OCI-M2 (cell line): ENCODE results near the gene PAEP.
"Not testable (repeated sequence)": the region's sequence is repeated elsewhere in the genome, so short reads cannot be mapped to it uniquely, and the experiment has no call there.

Source experiments
- DNase-seq: peaks from one replicate; lab custom pipeline; 2025; ENCODE audit not compliant: unreplicated experiment; lab: John Stamatoyannopoulos, UW

Gene PAEP

DNA sequence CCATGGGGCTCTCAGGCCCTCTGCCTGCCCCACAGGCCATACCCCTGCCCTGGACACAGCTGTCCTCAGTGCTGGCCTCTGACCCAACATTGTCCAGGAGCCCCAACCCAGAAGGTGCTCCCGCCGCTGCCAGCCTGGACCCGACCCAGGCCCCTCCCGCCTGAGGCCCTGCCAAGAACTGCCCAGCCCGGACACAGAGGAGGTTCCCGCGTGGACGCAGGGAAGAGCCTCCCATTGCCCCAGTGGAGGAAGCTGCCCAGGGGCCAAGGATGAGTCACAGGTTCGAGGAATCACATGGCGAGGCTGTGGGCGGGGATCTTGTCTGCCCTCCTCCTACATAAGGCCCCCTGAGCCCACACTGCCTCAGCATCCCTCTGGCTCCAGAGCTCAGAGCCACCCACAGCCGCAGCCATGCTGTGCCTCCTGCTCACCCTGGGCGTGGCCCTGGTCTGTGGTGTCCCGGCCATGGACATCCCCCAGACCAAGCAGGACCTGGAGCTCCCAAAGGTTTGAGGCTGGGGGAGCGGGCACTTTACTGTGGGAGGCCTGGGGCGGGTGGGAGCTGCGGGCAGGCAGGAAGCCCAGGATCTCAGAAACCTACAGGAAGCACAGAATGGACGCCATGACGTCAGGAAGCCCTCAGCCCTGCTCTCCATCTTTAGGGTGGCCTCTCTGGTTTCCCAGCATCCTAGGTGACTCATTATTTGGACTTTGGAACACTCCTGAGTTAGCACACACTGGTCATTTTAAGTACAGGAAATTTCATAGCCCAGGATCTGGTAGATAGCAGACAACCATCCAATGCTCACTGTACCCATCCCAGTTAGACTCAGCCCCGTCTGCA lies at the start of gene PAEP:
TSS of gene PAEP (plus strand) at position 366 of the 844 bp plus-strand sequence.
- no peak for DNase-seq

GRCh38 chr9:135512241-135512603 lies 49.3 kb upstream of the PAEP start:
- DNase-seq: no peak

DNA sequence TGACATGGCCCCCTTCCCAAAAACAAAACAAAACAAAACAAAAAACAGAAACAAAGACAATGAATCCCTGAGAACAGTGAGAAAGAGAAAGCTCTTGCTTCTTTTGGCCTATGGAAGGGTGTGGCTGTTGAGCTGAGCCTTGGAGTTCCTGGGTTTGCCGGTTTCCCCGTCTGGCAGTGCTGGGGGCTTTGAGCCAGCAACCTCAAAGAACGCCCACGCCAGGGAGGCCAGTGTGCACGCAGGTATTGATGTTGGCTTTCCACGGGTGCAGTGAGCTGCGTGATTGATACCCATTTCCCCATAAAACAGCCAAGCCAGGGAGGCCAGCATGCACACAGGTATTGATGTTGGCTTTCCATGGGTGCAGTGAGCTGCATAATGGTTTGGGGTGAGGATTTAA lies 48.7 kb upstream of the PAEP start:
- DNase-seq: no peak

- DNase-seq: no peak
Measured at GRCh38 chr9:135513351-135513846, 48.2 kb upstream of the PAEP start.

- DNase-seq: not testable (repeated sequence)
Measured at GRCh38 chr9:135513906-135514305, 47.6 kb upstream of the PAEP start.

DNA sequence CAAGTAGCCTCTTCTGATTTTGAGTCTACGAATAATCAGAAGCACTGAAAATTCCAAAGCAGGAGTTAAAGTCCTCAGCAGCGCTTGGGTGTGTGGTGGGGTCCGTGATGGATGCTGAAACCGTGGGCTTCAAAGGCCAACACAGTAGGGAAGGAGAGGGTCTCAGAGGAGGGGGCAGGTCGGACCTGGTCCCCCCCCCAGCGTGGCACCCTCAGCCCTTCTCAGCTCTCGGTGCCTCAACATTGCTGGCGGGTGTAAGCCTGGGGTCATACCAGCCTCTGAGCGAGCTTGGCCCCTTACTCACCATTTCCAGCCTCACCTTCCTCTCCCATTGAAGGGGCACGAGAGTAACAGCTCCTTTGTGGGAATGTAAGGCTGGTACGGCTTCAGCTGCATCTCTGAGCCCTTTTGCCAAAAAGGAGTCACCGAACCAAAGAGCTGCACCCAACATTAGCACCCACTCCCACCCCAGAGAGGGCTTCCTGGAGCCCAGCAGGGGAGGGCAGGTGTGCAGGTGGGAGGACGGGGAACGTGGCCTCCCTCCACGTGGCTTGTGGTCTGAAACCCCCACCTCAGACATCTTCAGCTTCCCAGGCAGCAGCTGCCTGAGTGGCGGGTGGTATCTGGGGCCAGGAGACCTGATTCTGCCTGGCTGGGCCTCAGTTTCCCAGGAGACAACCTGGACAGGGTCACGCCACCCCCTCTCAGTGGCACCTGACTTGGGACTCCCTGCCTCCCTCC lies 47.0 kb upstream of the PAEP start:
- DNase-seq: no peak

DNA sequence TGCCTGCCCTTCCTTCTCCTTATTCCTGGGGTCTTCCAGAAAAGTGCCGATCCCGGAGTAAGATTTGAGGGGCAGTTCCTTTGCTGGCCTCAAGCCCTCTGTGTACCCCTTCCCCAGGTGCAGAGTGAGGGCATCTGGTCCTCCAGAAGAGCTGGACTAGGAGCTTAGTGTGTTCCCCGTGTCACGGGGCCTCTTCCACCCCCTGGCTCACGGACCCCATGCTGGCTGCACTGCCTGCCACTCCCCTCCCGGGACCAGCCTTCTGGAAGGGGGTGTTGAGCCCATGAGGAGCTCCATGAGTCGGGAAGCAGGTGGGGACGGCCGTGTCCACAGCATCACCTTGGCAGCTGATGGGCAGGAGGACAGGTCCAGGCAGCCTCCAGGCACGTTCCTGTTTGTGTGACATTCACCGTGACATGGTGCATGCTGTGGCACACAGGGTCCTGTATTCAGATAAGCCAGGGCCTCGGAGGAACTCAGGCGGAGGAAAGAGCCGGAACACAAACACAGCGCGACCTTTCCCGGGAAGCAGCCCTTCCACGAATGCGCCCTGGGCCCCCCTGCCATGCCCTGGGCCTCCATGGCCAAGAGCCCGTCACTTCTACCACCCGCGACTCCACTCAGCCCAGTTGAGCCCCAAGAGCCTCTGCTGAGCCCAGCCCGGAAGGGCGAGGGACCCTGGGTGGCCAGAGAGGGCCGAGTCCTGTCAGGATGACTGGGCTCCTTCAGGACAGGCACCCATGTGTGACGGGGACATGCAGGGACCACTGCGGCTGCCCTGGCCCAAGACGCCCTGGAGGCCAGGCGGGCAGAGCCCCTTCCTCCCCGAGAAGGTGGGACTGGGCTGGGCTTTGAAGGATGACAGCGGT lies 46.2 kb upstream of the PAEP start:
- no peak for DNase-seq

DNA sequence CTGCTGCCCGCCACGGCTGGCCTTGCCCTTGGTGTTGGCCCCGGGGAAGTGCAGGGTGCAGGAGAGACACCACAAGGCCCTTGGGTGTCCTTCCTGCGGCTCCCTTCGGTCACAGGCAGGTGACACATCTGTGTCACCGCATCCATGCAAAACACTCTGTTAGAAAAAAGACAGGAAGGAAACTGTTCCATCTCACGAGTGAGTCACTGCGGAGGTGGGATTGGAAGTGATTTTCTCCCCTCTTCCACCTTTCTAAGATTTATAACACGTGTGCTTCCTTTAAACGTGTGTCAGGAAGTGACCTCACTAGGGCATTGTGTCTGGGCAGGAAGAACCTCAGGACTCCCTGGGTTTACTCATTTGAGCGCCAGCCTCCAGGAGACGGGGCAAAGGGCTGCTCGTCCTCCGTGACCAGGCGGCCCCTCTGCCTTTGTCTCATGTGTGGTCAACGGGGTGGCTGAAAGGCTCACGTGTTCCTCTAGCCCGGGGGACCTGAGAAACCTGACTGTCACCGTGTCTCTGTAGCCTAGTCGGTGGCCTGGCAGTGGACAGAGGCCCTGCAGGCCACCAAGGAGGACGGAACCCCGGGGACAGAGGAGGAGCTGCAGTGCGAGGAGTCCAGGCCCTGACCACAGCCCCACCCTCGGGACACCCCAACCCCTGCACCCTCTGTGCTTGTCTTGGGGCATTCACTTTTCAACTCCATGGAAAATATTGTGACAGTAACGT lies 45.3 kb upstream of the PAEP start:
- DNase-seq: no peak

DNA sequence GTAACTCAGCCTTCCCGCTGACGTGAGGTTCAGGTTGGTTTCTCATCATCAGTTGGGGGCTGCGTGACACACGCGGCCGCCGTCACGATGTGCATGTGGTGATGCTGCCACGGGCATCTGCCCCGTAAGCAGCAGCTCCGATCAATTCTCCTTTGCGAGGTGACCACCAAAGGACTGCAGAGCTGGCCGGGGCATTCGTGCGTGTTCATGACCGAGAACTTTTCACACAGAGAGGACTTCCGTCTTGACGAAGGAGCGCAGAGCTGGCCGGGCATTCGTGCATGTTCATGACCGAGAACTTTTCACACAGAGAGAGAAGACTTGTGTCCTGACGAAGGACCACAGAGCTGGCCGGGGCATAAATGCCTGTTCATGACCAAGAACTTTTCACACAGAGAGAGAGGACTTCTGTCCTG lies 44.1 kb upstream of the PAEP start:
- no peak for DNase-seq

DNA sequence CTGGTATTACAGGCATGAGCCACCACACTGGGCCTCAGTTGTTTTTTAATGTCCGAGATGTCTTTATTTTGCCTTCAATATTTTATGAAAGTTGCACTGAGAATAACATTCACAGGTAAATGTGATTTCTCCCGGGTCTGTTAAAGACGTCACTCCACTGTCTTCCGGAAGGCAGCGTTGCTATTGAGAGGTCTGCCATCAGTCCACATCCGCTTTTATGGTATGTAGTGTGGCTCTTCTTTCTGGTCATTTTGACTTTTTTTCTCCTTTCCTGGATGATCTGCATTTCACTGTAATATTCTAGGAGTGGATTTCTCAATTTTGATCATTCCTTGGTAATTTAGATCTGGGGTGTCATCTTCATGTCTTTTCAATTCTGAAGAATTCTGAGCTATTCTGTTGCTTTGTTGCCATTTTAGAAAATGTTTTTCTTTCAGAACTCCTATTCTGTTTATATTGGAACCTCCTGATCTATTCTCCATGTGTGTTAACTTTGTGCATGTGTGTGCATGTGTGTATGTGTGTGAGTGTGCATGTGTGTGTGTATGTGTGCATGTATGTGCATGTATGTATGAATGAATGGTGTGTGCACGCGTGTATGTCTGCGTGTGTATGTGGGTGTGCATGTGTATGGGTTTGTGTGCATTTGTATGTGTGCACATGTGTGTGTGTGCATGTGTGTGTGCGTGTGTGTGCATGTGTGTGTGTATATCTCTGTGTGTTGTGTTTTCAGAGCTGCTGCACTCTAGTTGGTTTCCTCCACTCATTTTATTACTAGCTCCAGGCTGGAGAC lies 42.2 kb upstream of the PAEP start:
- no peak for DNase-seq

GRCh38 chr9:135520916-135521607 lies 40.5 kb upstream of the PAEP start, which contains the start of gene LCN1:
LCN1 (plus strand) TSS chr9:135521440; CDS start chr9:135521498, 58 bp downstream.
- DNase-seq: no peak

DNA sequence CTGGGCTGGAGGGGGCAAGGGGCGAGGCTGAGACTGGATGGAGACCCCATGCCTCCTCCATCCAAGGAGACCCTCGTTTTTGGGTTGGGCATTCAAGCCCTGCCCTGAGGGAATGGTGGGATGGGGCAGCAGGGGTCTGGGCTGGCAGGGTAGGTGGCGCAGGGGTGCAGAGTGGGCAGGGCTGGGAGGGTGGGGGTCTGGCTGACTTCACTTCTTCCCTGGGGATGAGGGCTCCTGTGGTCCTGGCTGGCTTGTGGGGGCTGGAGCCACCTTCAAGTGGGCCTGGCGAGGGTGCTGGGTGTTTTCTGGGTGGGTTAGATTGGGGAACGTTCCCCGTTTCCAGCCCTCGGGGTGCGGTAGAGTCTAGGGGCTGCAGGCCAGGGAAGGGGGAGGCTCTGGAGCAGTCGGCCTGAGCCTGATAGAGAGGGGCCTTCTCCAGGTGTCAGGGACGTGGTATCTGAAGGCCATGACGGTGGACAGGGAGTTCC lies 39.9 kb upstream of the PAEP start:
- DNase-seq: no peak

- DNase-seq: no peak
Measured at GRCh38 chr9:135522137-135522877, 39.2 kb upstream of the PAEP start.

- DNase-seq: no peak
Measured at GRCh38 chr9:135522931-135523330, 38.6 kb upstream of the PAEP start.

GRCh38 chr9:135523521-135524129 lies 37.9 kb upstream of the PAEP start:
- DNase-seq: no peak

GRCh38 chr9:135524130-135524861 lies 37.3 kb upstream of the PAEP start:
- DNase-seq: no peak
